Measurements from ENCODE around the gene CHST11. TPM values are rescaled to one million over a fixed set of nuclear protein-coding genes. Genes with fewer than 3 reads are reported as not detected.
"Not testable (repeated sequence)": the region's sequence is repeated elsewhere in the genome, so short reads cannot be mapped to it uniquely, and the experiment has no call there.

Gene CHST11
- total RNA-seq, 1 donor from 2014 or later: 71.4 TPM

DNA sequence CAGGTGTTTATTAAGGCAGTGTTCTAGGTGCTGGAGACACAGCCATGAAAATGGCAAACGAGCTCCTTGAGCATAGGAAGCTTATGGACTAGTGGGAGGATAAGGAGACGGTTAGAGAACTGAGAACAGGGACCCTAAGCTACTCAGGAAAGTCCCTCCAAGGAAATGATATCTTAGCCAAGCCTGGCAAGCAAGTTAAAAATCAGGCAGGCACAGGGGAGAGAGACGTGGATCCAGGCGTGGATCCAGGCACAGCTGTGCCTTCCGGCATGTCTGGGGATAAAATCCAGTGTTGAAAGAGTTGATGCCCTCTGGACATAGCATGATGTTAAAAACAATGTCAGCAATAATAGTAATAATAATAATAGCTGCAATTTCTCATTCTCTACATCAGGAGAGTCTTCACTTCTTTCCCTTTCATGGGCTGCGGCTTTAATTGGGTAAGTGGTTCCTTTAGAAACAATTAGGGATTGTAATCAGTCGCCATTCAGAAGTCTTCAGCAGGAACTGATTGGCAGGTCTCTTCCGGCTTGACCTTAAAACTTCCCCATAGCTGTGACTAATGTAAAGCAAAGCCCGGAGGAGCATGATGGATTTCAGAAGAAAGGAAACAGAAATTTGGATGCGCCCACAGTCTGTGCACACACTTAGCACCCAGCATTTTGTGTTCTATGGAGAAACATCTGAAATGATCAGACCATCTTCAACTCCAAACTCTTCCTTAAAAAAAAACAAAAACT, 271.1 kb downstream of the CHST11 start:
- intact Hi-C loops (cut with micrococcal nuclease): no loop called here

- intact Hi-C loops (cut with micrococcal nuclease): no loop called here
These were observed 272.3 kb downstream of the CHST11 start for GRCh38 chr12:104729091-104729490.

GRCh38 chr12:104729610-104730446, 273.1 kb downstream of the CHST11 start:
- intact Hi-C loops (cut with micrococcal nuclease): no loop called here

- intact Hi-C loops (cut with micrococcal nuclease): no loop called here
These were observed 274.0 kb downstream of the CHST11 start for GRCh38 chr12:104730763-104731162.

DNA sequence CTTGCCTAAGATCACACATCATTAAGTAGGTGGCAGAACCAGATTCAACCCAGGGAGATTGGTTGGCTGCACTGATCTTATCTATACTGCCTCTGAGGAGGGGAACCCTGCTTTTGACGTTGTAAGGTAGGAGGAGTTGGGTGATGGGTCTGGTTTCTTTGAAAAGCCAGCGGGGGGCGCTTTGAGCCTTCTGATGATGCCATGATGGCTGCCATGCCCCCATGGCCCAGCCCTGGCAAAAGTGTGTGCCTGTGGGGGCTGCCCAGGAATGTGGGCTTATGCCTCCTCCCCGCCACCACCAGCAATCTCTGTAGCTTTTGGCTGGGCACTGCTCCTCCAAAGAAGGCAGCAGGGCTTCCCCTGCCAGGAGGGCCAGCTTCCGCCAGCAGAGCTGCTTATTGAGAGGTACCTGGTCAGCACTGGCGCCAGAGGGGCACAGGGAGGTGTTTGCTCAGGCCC, 277.0 kb downstream of the CHST11 start:
- intact Hi-C loops (cut with micrococcal nuclease): loop anchor here (1.0 kb wide), 1 partner anchor 320 kb away; no protein-coding TSS in a partner anchor

DNA sequence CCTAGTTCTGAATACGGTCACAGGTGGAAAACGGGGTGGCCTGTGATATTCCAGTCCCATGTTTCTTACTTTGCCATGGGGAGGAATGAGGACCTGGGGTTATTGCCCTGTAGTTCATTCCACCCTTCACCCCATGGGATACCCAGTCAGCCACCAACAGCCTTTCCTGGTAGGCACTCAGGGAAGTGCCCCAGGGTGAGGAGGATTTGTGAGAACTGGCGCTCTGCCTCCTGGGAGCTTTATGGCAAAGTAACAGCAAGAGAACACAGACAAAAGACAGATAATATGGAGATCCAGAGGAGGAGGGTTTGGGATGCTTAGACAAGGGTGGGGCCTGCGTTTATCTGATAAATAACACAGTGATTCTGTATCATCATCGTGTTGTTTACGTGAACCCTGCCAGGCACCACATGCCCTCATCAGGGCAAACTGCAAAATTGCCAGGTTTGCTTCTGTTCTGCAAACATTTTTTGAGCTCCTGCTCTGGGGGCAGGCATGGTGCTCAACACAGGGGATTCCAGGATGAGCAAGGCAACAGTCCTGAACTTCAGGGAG, 277.9 kb downstream of the CHST11 start:
- intact Hi-C loops (cut with micrococcal nuclease): no loop called here

- intact Hi-C loops (cut with micrococcal nuclease): no loop called here
These were observed 279.1 kb downstream of the CHST11 start for GRCh38 chr12:104735801-104736200.

DNA sequence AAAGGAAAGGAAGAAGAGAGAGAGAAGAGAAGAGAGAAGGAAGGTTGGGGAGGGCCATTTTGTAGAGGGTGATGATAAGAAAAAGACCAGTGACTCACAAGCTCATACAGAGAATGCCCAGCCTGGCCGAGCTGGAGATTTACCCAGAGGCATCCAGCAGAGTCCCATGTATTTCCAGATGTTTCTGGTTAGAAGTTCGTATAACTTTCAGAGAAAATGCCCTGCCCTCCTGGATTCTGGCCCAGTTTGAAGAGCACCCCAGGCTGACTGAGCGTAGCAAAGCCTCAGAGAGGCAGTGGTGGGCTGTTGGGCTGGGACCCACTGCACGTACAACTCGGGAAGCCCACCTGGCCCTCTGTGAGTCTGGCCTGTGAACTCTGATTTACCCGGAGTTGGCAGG, 279.6 kb downstream of the CHST11 start:
- intact Hi-C loops (cut with micrococcal nuclease): no loop called here

GRCh38 chr12:104737113-104737512, 280.4 kb downstream of the CHST11 start:
- intact Hi-C loops (cut with micrococcal nuclease): no loop called here

- intact Hi-C loops (cut with micrococcal nuclease): no loop called here
These were observed 281.1 kb downstream of the CHST11 start for GRCh38 chr12:104737791-104738301.

DNA sequence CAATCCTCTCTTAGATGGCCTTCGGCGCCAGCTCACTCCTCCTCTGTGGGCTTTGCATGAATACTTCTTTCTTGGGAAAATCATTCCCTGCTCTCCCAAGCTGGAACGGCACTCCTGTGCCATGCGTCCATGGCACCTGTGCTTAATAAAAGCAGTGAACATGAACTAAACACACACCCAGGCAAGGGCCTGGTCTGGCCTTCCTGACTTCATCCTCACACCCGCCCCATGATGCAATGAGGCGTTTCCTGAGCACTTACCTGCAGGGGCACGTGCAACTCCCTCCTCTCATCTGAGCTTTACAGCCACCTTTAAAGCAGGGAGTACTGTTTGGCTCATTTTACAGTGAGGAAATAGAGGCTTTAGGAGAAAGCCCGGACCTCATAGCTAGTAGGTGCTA, 281.6 kb downstream of the CHST11 start:
- intact Hi-C loops (cut with micrococcal nuclease): no loop called here

DNA sequence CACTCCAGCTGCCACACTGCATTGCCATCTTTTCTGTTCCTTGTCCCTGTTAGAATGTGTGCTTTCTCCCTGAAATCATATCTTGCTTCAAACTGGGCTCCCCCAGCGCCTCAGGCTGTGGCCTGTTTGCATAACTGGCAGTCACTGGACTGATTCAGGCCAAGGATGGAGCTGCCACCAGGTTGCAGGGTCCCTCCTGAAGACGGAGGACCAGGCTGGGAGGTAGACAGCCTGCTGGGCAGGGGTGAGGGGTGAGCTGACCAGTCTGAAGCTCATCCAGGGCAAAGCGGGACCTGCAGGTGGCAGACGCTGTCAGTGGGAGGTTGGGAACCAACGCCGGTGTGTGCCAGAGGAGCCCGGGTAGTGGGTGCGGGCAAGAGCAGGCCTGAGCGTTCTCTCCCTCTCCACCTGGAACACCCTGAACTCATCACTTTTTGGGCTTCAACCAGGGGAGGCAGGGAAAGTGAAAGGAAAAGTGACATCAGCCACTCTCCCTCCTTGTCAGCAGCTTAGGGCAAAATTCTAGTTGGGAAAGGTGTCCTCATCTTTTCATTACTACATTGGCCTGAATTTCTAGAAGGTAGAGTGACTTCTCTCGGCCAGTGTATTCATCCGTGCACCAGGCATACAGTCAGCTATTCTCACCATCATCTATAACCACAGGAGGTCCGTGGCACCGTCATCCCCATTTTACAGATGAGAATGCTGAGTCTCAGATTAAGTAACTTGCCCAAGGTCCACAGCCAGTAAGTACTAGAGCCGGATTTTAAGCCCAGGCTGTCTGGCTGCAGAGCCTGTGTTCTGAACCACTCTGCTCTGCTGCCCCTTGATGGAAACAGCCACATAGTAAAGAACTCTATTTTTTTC, 282.3 kb downstream of the CHST11 start:
- intact Hi-C loops (cut with micrococcal nuclease): no loop called here

- intact Hi-C loops (cut with micrococcal nuclease): no loop called here
These were observed 283.9 kb downstream of the CHST11 start for GRCh38 chr12:104740668-104741067.

GRCh38 chr12:104741077-104741476, 284.3 kb downstream of the CHST11 start:
- intact Hi-C loops (cut with micrococcal nuclease): no loop called here

- intact Hi-C loops (cut with micrococcal nuclease): no loop called here
These were observed 285.0 kb downstream of the CHST11 start for GRCh38 chr12:104741497-104742367.

DNA sequence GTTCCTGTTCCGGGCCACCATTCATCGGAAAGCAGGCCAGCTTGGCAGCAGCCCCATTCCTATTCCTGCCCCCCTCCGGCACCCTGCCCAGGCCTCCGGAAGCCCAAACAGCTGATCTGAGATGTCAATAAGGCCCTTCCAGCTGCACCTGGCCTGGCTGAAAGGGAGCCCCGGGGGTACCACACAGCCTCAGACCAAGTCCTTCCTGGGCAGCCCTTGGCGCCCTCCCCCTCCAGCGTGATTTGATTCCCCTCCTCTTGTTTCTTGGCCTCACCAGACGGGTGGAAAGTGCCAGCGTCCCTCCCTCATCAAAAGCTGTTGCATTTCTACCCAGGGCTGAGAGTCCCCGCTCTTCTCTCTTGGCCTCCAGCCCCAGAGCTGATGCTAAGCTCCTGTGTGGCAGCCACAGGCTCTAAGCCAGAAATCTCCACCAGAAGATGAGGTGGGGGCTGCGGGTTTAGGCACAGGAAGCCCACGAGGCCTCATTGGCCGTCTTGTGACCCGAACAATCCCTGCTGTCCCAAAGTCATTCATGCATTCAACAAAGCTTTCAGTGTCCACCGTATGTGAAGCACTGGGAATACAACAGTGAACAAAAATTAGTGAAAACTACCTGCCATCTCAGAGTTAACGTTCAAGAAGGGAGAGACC, 285.9 kb downstream of the CHST11 start:
- intact Hi-C loops (cut with micrococcal nuclease): no loop called here

DNA sequence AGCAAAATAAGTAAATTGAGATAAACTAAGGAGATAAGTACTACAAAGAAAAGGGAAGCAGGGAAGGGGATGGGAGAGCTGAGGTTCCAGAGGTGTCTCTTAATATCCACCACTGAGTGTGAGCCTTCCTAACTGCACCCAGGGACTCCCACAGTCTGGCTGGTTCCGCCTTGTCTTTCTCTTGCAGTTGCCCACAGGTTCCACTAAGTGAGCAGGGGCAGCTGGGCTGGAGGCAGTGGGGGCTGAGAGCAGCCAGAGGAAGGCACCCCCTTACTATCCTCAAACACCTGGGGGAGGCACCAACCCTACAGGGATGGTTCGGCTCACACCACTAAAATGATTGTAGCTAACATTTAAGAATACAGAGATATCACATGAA, 286.4 kb downstream of the CHST11 start:
- intact Hi-C loops (cut with micrococcal nuclease): no loop called here

- intact Hi-C loops (cut with micrococcal nuclease): not testable (repeated sequence)
These were observed 287.2 kb downstream of the CHST11 start for GRCh38 chr12:104743753-104744548.

Measured in T-helper 2 cell treated with Interferon-gamma antibody and Interleukin-4, amounts not matched to agents 100 ng/mL and 5 ng/mL, for 36 hours (primary cell).